ENCODE results near the gene PWWP2B.
"Not testable (repeated sequence)": the region's sequence is repeated elsewhere in the genome, so short reads cannot be mapped to it uniquely, and the experiment has no call there.

Gene PWWP2B

GRCh38 chr10:132382231-132382922, 14.6 kb upstream of the PWWP2B start:
- peak; percentile 31 for DNase-seq

GRCh38 chr10:132383101-132383500, 13.9 kb upstream of the PWWP2B start:
- peak; percentile 19 for DNase-seq

GRCh38 chr10:132383751-132384196, 13.2 kb upstream of the PWWP2B start:
- DNase-seq, result peak; percentile 22

- no peak for DNase-seq
These were observed 12.2 kb upstream of the PWWP2B start for GRCh38 chr10:132384618-132385388.

- no peak for DNase-seq
These were observed 11.7 kb upstream of the PWWP2B start for GRCh38 chr10:132385389-132385667.

- peak; percentile 27 for DNase-seq
These were observed 11.1 kb upstream of the PWWP2B start for GRCh38 chr10:132385721-132386418.

- DNase-seq, result peak; percentile 46
These were observed 10.6 kb upstream of the PWWP2B start for GRCh38 chr10:132386419-132386831.

- not testable (repeated sequence) for DNase-seq
These were observed 10.1 kb upstream of the PWWP2B start for GRCh38 chr10:132386896-132387295.

GRCh38 chr10:132387764-132388210, 9.2 kb upstream of the PWWP2B start:
- DNase-seq, result peak; percentile 60

GRCh38 chr10:132388891-132389432, 8.0 kb upstream of the PWWP2B start:
- peak; percentile 30 for DNase-seq

- DNase-seq, result peak; percentile 37
These were observed 7.4 kb upstream of the PWWP2B start for GRCh38 chr10:132389433-132390169.

- DNase-seq, result no peak
These were observed 6.7 kb upstream of the PWWP2B start for GRCh38 chr10:132390170-132390920.

GRCh38 chr10:132390921-132391675, 5.9 kb upstream of the PWWP2B start:
- DNase-seq, result peak; percentile 25

GRCh38 chr10:132391676-132392020, 5.4 kb upstream of the PWWP2B start:
- DNase-seq, result peak; percentile 17

GRCh38 chr10:132392184-132392800, 4.7 kb upstream of the PWWP2B start:
- no peak for DNase-seq

- no peak for DNase-seq
These were observed 3.9 kb upstream of the PWWP2B start for GRCh38 chr10:132392811-132393694.

GRCh38 chr10:132393695-132394181, 3.3 kb upstream of the PWWP2B start:
- no peak for DNase-seq

- no peak for DNase-seq
These were observed 2.7 kb upstream of the PWWP2B start for GRCh38 chr10:132394201-132394811.

Measured in left hindlimb (tissue), 1 donor.